ENCODE measurements around the gene PRDX2. TPM values are rescaled to one million over a fixed set of nuclear protein-coding genes. Genes with fewer than 3 reads are reported as not detected.

PRDX2 gene
- total RNA-seq, 1 experiment from 2014 or later, result 55.9 TPM

DNA sequence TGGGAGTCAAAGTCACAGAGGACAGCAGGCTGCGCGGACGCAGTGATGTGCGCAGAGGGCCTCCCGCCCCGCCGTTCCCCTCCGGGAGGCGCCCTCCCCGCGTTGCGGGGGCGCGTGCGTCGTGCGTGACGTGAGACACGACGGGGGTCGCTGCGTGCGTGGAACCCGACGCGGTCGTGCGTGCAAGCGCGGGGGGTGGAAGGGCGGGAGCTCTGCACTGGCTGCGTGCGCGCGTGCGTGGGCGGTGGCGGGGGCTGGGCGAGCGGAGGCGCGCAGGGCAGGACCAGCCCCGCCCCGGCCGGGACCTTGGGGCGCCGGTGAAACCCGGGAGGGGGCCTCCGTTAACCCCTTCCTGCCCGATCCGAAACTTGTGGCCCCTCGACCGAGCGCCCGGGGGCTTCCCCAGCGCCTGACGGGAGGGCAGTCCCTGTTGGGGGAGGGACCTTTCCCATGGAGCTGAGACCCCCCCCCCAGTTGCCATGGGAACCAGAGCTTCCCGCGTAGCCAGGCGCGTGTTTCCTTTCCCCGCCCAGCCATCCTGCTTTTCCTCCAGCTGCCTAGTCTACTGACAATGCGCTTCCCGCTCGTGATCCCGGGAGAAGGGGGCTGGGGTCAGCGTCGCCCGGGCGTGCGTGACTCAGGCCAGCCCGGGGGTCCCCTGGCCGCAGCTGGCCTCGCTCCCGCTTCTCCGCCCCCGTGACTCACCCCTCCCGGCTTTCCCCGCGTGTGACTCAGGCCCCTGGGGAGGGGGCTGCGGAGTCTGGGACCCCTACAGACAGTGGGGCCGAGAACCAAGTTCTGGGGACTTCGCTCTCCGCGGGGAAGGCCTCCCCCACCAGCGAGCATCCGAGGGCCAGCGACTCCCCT lies 18.9 kb downstream of the PRDX2 start:
- Histone ChIP-seq H3K27me3 (no peaks in the 10 kb centered on the region), H3K9me3 (replicated peaks) (no peaks in the 10 kb centered on the region), H3K27ac (peak overlapping the region; percentile 79), H3K4me1 (peaks cover 43% of the 10 kb centered on the region), H3K36me3 (no peaks in the 10 kb centered on the region), H3K4me3 (peak overlapping the region; percentile 56)
- DNase-seq, result peak; percentile 91 to 93

DNA sequence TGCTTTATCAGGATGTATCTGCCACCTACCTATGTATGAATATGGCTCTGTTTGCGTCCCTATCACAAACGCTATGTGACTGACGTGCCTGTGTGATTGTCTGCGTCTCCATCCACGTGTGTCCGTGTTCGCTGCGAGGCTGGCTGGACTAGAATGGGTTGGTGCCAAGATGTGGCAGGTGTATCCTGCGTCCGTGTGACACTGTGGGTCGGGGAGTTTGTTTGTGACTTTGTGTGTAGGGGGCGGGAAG lies 19.5 kb downstream of the PRDX2 start:
- no peaks in the 10 kb centered on the region for H3K27me3 ChIP-seq
- peaks cover 43% of the 10 kb centered on the region for H3K4me1 ChIP-seq
- no peak overlapping the region; the same call in 1 of the 2 replicates for H3K27ac ChIP-seq
- peak overlapping the region; percentile 56 for H3K4me3 ChIP-seq
- DNase-seq, result no peak
- H3K36me3 ChIP-seq, result no peaks in the 10 kb centered on the region
- no peaks in the 10 kb centered on the region for H3K9me3 ChIP-seq (replicated peaks)

DNA sequence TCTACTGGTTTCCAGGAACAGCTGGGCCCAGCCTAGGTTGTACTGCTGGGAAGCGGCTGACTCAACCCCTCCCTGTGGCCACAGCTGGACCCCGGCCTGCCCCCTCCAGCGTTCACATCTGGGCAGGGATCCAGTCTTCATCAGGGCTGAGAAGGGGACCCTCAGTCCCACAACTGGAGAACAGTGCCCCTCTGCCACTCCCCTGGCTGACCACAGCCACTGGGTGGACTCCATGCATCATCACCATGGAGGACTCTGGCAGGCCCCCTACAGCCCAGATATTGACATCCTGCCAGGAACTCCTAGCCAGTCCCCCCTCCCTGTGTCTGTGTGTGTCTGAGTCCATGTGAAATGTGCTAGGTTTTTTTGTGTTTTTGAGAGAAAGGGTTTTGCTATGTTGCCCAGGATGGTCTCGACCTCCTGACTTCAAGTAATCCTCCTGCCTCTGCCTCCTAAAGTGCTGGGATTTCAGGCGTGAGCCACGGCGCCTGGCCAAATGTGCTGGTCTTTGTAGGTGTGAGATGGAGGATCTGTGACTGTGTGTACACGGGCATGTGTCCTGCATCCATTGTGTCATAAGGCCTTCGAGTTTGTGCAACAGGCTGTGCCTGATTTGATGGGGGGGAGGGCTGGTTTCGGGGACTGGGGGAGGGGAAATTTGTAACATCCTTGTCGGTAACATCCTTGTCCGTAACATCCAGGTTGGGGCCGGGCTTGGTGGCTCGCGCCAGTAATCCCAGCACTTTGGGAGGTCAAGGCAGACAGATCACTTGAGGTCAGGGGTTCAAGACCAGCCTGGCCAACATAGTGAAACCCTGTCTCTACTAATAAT lies 22.2 kb downstream of the PRDX2 start:
- no peaks in the 10 kb centered on the region for H3K9me3 ChIP-seq (replicated peaks)
- no peaks in the 10 kb centered on the region for H3K36me3 ChIP-seq
- no peaks in the 10 kb centered on the region for H3K27me3 ChIP-seq
- peaks cover 26% of the 10 kb centered on the region for H3K4me1 ChIP-seq
- peak overlapping the region; percentile 60 for H3K4me3 ChIP-seq
- peak; percentile 84 to 91 for DNase-seq
- peak overlapping the region; percentile 96 for H3K27ac ChIP-seq

DNA sequence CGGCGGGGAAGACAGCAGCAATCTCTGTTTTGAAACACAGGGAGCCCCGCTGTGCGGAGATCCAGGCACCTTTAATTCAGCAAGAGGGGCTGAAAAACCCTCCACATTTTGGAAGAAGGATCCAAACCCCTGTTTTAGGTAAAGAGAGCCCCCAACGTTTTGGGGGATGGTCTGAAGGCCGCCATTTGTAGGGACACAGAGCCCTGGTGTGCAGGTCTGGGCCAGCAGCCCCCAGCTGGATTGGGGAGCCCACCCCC lies 22.8 kb downstream of the PRDX2 start:
- H3K36me3 ChIP-seq, result no peaks in the 10 kb centered on the region
- DNase-seq, result no peak
- H3K4me3 ChIP-seq, result peak overlapping the region; percentile 60
- H3K27ac ChIP-seq, result peak overlapping the region; percentile 96
- H3K9me3 ChIP-seq (replicated peaks), result no peaks in the 10 kb centered on the region
- no peaks in the 10 kb centered on the region for H3K27me3 ChIP-seq
- peaks cover 23% of the 10 kb centered on the region for H3K4me1 ChIP-seq

DNA sequence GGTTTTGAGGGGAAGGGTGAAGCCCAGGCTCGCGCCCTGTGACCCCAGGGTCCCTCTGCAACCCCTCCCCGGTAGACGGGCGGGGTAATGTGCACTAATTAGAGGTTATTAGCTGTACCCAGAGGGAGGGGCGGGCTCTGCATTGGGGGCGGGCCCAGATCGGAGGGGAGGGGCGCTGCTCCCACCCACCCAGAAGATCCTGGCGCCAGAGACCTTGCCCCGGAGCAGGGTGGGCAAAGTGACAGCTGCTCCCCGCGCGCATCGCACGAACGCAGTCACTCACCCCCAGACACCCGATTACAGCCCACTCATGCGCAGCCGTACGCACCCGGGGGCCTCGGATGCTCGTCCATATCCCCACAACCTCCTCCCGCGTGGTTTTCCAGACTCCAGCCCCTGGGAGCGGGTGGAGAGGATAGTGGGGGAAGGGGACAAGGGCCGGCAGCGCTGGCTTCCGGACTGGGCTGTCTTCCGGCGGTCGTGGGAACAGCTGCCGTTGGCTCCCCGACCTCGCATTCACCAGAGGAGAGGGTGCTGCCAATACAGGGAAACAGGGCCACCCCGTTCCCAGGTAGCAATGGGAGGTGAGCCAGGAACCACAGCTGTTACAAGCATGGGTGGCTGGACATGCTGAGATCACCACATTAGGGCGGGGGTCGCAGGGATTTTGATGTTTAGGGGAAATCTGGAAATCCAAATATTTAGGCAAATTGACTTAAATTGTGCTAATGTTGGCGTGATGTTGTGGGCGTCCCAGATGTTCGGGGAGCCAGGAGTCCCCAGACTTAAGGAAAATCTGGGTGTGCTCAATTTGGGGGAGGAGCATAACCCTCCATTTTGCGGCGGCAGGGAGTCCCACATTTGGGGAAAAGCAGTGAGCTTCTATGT lies 23.3 kb downstream of the PRDX2 start:
- H3K27ac ChIP-seq, result peak overlapping the region; percentile 96

DNA sequence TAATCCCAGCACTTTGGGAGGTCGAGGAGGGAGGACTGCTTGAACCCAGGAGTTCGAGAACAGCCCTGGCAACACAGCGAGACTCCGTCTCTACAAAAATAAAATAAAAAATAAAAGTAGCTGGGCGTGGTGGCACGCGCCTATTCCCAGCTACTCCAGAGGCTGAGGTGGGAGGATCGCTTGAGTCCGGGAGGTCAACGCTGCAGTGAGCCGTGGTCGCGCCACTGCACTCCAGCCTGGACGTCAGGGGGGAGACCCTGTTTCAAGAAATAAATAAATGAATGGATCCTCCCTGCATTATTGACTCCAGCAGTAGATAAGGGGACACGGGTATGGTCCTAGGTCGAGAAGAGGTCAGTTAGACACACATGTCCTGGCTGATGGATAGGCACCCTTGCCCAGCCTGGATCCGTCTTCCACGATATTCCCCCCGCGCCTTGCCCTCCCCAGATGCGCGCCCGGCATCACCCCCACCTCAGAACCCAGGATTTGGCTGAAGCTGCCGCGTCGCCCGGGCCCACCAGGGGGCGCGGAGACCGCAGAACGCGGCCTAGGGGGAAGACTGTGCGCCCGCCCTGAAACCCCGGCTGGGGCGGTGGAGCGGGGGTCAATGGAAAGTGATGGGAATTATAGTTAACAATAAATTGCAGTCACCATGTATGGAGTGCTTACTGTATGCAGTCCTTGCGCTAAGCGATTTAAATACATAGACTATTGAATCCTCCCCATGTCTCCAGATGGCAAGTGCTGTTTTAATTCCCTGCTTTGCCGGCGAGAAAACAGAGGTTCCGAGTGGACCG lies 24.2 kb downstream of the PRDX2 start:
- Histone ChIP-seq H3K27ac (peak overlapping the region; percentile 96), H3K4me1 (peaks cover 20% of the 10 kb centered on the region), H3K4me3 (peak overlapping the region; percentile 60), H3K9me3 (replicated peaks) (no peaks in the 10 kb centered on the region), H3K36me3 (no peaks in the 10 kb centered on the region), H3K27me3 (no peaks in the 10 kb centered on the region)
- DNase-seq, result peak; percentile 91 to 94

More for the DNA sequence above, 23.3 kb downstream of the PRDX2 start:
- Histone ChIP-seq H3K27me3 (no peaks in the 10 kb centered on the region), H3K36me3 (no peaks in the 10 kb centered on the region), H3K9me3 (replicated peaks) (no peaks in the 10 kb centered on the region), H3K4me3 (peak overlapping the region; percentile 60), H3K4me1 (peaks cover 20% of the 10 kb centered on the region)
- peak; percentile 94 to 96 for DNase-seq

DNA sequence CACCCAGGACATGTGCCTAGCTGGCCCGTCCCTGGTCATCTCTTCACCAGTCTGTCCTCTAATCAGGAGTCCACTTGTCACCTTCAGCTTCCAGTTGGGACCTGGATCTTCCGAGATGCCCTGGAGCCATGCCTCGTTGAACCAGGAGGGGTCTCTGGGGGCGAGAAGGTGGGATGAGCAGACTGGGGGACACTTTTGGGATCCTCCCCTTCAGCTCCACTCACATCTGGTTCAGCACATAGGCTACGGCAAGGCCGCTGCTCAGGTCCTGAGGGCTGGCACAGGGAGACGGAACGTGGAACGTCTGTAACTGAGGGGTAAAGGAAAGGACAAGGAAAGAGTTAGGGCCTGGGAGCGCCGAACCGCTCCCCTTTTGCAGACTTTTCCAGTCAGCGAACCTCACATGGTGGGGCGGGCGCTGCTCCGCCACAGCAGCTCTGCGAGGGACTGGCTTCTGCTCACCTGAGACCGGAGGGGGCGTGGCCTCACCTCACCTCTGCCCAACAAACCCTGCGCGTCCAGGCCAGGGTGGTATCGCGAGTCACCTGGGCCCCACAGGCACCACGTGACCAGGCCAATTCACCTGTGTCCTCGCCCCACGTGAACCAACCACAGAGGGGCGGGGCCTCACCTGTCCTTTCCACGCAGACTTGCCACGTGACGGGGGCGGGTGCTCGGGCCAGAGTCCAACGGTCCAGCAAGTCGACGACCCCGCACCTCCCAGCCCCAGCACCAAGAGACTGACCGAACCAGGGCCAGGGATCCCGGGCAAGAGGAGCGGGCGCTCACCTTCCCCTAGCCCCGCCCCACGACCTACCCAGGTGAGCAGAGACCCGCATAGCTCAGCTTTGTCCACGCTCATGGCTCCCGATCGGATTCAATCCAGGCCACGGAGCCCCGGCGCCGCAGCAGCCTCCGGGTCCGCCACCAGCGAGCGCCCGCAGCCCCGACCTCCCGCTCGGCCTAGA lies 26.7 kb downstream of the PRDX2 start, which contains the start of gene HOOK2:
Gene HOOK2 (minus strand): TSS at position 965 of the 968 bp plus-strand sequence. CDS start 103 bp downstream, at position 862.
- H3K4me3 ChIP-seq, result peak within 1 kb of the TSS; percentile 64
- H3K27me3 ChIP-seq, result no peaks in the 10 kb centered on the region
- no peaks in the 10 kb centered on the region for H3K9me3 ChIP-seq (replicated peaks)
- no peaks in the 10 kb centered on the region for H3K36me3 ChIP-seq
- peaks cover 18% of the 10 kb centered on the region for H3K4me1 ChIP-seq
- H3K27ac ChIP-seq, result peak within 1 kb of the TSS; percentile 17; the same call in 1 of the 2 replicates
- no peak for DNase-seq

DNA sequence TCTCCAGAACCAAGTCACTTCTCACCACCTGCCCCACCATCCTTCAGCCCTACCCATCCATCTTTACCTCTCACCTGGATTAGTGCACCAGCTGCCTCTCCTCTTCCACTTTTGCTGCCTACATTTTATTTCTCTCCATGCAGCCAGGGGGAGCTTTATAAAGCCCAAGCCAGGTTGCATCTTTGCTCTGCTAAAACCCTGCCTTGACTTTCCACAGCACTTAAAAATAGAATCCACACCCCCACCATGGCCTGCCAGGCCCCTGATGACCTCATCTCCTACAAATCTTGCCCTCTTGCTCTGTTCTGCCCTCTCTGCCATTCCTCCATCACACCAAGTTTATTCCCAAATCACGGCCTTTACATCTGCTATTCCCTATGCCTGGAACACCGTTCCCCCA lies 28.0 kb downstream of the PRDX2 start:
- H3K36me3 ChIP-seq, result 0 out of 2 replicates have a peak, but pooled peaks cover 3% of the 10 kb centered on the region
- H3K27ac ChIP-seq, result no peak overlapping the region
- DNase-seq, result peak; percentile 37 to 39
- H3K9me3 ChIP-seq (replicated peaks), result no peaks in the 10 kb centered on the region
- H3K4me3 ChIP-seq, result no peak overlapping the region
- H3K4me1 ChIP-seq, result peaks cover 6% of the 10 kb centered on the region
- H3K27me3 ChIP-seq, result no peaks in the 10 kb centered on the region

DNA sequence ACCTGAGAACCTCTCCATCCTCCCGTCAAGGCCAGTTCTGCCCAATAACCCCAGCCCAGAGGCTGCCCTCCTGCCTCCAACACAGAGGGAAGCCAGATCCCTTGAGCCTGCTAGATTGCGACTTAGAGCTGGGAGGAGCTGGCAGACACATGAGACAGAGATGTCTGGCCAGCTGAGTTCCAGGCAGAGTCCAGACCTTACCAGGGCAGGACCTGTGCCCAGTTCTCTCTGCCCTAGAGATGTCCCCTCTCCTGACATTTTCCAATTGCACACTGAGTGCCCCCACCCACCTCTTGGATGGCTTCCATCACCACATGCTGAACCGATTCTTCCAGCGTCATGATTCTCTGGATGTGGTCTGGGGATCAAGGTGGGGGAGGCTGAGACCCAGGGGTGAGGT lies 29.3 kb downstream of the PRDX2 start:
- Histone ChIP-seq H3K4me1 (peaks cover 5% of the 10 kb centered on the region), H3K36me3 (0 out of 2 replicates have a peak, but pooled peaks cover 3% of the 10 kb centered on the region), H3K4me3 (no peak overlapping the region), H3K9me3 (replicated peaks) (no peaks in the 10 kb centered on the region), H3K27ac (no peak overlapping the region), H3K27me3 (no peaks in the 10 kb centered on the region)
- no peak for DNase-seq

DNA sequence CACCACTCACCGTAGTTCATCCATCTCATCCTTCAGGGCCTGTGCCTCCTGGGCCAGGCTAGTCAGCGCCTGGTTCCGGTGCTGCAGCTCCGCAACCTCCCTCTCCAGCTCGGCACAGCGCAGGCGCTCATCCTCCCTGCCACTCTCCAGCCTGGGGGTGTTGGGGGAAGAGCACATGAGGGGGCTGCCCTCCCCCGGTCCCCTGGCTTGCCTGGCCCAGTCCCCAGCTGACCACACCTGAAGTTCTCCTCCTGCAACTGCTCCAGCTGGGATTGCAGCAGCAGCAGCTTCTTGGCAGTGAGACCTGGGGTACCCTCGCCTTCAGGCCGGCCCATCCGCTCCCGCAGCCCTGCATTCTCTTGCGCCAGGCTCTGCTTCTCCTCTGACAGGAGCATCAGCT lies 30.7 kb downstream of the PRDX2 start:
- H3K4me1 ChIP-seq, result peaks cover 5% of the 10 kb centered on the region
- no peak overlapping the region for H3K27ac ChIP-seq
- no peak overlapping the region for H3K4me3 ChIP-seq
- DNase-seq, result no peak
- no peaks in the 10 kb centered on the region for H3K27me3 ChIP-seq
- H3K36me3 ChIP-seq, result 0 out of 2 replicates have a peak, but pooled peaks cover 3% of the 10 kb centered on the region
- H3K9me3 ChIP-seq (replicated peaks), result no peaks in the 10 kb centered on the region

DNA sequence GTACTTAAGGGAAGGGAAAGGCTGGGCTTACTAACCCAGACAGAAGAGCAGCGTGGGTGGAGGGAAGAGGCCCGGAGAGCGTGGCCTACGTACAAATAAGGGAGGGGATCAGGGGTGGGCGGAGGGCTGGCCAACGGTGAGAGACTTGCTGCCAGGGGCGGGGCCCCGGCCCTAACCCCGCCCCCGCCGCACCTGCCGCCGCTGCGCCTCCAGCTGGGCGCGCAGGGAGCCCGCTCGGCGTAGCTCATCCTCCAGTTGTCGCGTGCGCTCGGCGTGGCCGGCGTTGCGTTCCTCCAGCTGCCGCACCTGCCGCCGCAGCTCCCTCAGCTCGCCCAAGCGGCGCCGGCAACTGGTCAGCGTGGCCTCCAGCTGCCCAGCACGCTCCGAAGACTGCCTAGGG lies 31.9 kb downstream of the PRDX2 start:
- no peak overlapping the region for H3K27ac ChIP-seq
- no peaks in the 10 kb centered on the region for H3K9me3 ChIP-seq (replicated peaks)
- DNase-seq, result peak; percentile 62 to 72
- H3K4me1 ChIP-seq, result peaks cover 5% of the 10 kb centered on the region
- H3K36me3 ChIP-seq, result 0 out of 2 replicates have a peak, but pooled peaks cover 3% of the 10 kb centered on the region
- H3K4me3 ChIP-seq, result no peak overlapping the region
- H3K27me3 ChIP-seq, result no peaks in the 10 kb centered on the region

DNA sequence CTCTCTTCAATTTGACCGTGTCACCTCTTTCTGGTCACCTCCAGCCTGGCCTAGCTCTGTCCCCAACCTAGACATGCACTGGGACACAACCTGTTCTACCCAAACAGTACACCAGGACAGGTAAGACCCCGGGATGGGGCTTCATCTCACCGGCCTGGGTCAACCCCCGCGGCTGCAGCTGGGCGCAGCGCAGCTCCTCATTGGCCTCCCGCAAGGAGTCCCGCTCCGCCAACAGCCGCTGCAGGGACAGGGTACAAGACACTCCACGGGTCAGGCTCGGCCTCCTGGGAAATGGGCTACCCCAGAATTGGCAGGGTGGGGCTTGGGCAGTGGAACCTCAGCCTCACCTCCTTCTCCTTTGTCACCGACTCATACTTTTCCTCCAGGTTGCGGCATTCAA lies 33.9 kb downstream of the PRDX2 start:
- H3K27ac ChIP-seq, result no peak overlapping the region
- H3K4me1 ChIP-seq, result no peaks in the 10 kb centered on the region
- H3K4me3 ChIP-seq, result no peak overlapping the region
- H3K9me3 ChIP-seq (replicated peaks), result no peaks in the 10 kb centered on the region
- H3K27me3 ChIP-seq, result no peaks in the 10 kb centered on the region
- no peak for DNase-seq
- H3K36me3 ChIP-seq, result peaks cover 10% of the 10 kb centered on the region; the same call in 1 of the 2 replicates

DNA sequence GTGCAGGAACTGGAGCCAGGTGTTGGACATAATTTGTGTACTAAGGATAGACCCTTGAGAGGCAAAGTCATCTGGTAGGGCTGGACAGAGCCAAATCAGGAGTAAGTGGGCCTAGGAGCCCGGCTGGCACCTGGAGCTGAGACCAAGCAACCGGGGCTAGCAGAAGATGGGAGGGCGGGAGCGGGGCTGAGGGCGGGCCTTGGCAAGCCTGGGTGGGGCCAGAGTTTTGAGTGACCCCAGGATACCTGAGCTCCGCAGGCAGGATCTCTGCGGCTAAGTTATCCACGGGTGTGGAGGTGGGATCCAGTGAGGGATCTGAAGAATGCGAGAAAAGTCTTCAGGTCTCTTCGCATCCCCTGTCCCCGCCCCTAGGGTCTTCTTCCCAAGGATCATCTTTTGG lies 34.5 kb downstream of the PRDX2 start:
- H3K27ac ChIP-seq, result no peak overlapping the region

More for the DNA sequence above, 34.5 kb downstream of the PRDX2 start:
- no peaks in the 10 kb centered on the region for H3K4me1 ChIP-seq
- no peak for DNase-seq
- H3K27me3 ChIP-seq, result no peaks in the 10 kb centered on the region
- H3K9me3 ChIP-seq (replicated peaks), result no peaks in the 10 kb centered on the region
- H3K4me3 ChIP-seq, result no peak overlapping the region
- peaks cover 10% of the 10 kb centered on the region; the same call in 1 of the 2 replicates for H3K36me3 ChIP-seq
